NCI-H2171 treated with DMSO at 0.1 percent for 48 hours (cell line): ENCODE data around the gene GABRB3.

Source experiments
- DNase-seq: peaks from one replicate; lab custom pipeline; 2025; lab: John Stamatoyannopoulos, UW

GABRB3 gene

GRCh38 chr15:26628879-26629529, 143.9 kb downstream of the GABRB3 start:
- no peak for DNase-seq

GRCh38 chr15:26628071-26628470, 144.8 kb downstream of the GABRB3 start:
- no peak for DNase-seq

DNA sequence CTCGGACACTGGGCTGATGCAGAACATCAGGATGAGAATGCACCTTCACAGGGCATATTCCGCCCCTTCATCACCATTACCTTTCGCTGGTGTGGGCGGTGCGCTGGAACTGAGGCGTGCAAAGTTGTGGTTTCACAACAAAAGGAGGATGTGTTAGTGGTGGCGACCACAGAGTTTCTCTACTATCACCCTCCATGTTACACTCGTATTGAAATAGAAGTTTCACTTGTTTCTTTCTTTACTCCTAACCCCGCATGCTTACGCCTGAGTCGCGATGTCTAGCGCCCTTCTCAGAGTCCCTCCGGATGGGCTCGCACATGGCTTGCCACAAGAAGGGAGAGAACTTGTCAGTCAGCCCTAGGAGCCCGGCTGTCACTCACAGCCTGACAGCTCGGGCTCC, 148.7 kb downstream of the GABRB3 start:
- DNase-seq = no peak

DNA sequence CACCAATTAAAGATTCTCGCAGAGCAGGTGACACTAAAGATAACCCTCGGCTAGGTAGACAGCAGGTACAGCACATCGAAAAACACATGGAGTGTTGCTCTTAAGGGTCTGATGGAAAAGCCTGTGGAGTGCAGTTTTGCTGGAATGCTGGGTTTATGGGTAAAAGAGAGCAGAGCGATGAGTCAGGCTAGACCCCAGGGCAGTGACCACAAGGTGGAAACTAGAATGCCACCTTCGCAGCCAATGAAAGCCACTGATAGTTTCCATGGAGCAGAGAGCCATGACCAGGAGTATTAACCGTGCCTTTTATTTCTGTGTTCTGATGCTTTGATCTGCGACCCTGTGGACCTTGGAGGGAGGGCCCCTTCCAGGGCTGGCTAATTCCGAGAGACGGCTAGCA, 149.8 kb downstream of the GABRB3 start:
- DNase-seq = no peak

DNA sequence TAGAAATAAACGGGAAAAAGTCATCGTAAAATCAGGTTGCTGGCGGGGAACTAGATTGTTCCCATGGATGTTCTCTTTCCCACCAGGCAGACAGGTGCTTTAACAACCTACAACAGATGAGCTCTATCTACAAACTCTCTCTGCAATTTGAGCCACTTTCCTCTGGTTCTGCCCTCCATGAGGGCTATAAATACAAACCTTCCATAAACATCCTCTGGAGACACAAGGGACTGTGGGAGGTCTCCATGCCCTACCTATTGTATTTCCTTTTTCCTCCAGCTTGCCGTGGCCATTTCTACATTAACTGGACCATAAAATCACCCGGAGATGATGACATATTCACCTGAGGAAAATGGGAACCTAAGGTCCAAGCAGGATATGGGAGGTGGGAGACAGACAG, 151.1 kb downstream of the GABRB3 start:
- DNase-seq = no peak

GRCh38 chr15:26620528-26621458, 152.1 kb downstream of the GABRB3 start:
- DNase-seq = no peak

DNA sequence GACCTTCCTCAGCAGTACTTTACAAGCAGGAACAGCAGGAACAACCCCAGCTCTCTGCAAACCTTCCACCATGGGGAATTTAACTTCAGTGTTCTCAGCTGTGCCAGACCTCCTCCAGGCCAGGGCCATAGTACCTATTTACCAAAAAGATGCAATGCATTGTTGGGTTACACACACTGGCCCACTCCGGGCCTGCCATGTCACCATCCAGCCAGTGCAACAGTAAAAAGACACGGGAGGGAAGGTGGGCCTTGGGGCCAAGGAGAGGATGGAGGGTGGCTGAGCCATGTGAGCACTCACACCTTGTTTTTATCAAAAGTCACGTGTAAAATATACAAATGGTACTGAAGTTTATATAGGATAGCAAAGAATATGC, 157.0 kb downstream of the GABRB3 start:
- DNase-seq = no peak

DNA sequence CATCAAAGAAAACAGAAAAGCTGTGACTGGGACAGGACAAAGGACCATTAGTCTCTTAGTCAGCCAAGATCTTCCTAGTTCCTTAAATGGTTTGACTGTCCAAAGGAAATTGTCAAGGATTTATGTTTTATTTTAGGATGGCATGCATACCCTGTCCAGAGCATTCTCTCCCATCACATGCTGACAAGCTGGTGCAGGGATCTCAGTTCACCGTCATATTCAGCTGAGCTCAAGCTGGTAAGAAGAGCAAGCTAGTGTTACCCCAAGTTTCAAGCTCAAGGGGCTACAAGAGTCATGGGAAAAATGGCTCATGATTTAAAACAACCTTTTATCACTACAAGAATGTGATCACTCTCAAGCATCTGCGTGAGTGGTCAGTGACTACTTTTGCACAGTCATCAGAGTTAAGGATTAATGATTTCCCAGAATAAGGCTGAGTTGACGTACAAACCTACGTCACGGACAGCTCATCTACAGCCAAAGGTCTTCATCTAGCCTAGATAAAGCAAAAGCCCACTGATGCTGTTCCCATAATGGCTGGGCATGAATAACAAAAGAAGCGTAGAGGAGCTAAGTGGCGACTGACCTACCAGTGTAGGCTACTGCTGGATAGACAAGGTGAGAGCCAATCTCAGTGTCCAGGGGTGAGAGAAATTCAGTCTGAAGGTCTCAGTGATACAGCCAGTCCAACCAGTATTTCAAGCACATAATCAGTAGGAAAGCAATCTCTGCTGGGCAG, 157.5 kb downstream of the GABRB3 start:
- DNase-seq = no peak

DNA sequence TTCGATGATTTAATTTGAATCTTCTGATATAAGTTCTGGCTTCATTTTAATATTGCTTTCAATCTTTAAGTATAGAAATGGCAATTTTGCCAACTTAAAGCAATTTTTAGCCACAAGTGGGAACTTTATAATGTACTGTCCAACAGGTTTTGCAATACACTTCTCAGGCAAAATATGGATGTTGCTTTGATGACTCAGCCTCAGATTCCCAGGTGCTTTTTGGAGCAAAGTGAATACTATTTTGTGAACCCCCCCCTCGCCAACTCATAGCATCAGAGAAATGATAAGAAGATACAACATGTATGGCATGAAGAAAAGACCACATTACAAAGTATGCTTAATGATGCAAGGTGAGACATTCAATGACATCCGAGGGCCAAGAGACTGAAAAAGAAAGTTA, 158.1 kb downstream of the GABRB3 start:
- no peak for DNase-seq

- no peak for DNase-seq
Observed at GRCh38 chr15:26598704-26599103, 174.2 kb downstream of the GABRB3 start.

DNA sequence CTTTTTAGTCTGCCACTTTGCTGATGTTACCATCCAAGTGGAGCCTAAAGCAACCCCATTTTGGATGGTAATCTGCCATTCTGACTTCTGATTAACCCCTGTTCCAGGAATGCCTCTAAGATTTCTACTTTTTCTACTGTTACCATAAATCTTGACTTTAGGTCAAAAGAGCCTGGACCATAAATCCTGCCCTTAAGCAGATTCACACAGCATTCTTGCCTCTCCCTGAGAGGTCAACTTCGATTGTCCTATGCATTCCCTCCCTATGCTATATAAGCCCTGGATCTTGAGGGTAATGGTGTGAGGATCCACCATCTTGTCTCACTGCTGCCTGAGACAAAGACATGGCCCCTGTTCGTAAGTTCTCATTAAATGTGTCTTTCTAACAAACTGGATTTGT, 177.3 kb downstream of the GABRB3 start:
- no peak for DNase-seq

- DNase-seq = no peak
Observed at GRCh38 chr15:26590676-26591075, 182.2 kb downstream of the GABRB3 start.

DNA sequence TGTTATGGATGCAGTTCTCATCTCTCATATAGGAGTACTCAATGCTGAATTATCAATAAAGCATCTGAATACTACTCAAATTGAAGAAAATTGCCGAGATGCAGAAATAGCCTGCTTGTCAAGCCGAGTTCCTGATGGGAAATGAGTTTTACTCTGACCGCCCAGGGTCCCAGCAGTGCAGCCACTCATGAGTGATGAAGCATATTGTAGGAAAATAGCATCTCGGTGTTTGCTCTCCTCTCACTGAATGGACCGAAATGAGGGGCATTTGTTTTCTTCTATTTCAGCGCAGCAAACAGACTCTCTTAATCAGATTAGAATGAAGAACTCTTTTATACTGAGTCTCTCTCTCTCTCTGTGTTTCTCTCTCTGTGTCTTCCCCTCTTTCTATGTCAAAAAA, 190.0 kb downstream of the GABRB3 start:
- no peak for DNase-seq

- DNase-seq = no peak
Observed at GRCh38 chr15:26580943-26581342, 191.9 kb downstream of the GABRB3 start.

DNA sequence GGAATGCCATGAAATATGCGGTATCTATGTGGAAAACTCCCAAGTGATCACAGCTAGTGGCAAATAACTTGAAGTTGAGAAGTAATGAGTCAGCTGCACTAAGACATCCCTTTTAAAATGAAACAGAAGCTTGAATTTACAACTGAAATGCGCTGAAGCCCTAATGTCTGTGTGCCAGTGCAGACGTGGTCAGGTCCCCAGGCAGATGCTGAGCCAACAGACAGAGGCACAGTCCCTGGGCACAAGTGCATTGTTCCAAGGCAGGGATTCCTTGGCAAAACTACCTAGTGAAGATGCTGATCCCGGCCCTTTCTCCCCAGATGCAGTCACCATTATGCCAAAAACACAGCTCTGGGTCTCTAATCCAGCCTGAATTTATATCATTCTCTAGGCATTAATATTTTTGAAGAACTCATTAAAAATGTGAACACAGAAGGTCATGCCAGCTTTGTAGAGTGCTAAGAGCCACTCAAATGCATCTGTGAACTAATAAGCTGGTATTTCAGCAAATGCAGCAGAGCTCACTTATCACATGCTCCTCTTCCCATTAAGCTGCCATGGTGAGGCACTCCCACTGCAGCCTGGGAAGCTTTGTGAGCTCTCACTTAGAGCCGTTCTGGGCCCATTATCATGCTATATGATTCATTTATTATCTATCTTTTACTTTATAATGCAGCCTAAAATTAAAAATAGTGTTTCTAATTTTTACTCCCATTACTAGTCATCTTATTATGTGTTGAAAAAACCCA, 200.1 kb downstream of the GABRB3 start:
- DNase-seq = no peak

- no peak for DNase-seq
Observed at GRCh38 chr15:26571346-26571745, 201.5 kb downstream of the GABRB3 start.

- no peak for DNase-seq
Observed at GRCh38 chr15:26565542-26565941, 207.3 kb downstream of the GABRB3 start.

DNA sequence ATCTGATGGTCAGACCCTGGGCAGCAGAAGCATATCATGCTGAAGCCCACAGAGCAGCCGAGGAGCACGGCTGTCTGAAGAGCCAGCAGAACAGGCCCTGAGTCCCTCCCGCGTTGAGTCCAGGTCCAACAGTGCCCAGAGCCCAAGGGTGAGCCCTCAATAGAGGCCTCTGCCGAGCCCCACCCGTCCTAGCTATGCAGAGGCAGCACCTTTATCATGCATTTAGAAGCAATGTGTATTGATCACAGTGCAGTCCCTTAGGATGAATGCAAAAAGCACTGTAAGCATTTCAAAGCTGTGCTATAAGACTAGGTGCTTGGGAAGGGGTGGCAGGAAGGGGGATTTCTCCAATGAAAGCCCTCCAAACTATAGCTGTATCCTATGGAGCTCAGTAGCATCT, 208.5 kb downstream of the GABRB3 start:
- no peak for DNase-seq

GRCh38 chr15:26562336-26562735, 210.5 kb downstream of the GABRB3 start:
- no peak for DNase-seq

GRCh38 chr15:26561896-26562295, 211.0 kb downstream of the GABRB3 start:
- DNase-seq = no peak

DNA sequence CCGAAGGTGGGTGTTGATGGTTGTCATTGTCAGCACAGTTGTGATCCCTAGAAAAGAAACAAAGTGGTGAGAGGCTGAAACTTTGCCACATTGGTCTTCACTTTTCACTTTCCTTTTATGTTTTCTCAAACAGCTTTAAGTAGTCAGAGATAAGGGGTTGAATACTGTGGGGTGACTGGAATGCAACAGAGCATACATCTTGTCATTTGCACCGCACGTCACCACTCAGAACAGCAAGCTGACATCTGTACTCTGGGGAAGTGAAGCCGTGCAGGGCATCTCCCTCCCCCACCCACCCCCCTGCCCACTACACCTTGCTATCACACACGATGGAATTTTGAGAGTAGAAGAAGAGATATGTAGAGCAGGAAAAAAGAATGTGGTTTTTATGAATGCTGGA, 211.7 kb downstream of the GABRB3 start:
- no peak for DNase-seq

DNA sequence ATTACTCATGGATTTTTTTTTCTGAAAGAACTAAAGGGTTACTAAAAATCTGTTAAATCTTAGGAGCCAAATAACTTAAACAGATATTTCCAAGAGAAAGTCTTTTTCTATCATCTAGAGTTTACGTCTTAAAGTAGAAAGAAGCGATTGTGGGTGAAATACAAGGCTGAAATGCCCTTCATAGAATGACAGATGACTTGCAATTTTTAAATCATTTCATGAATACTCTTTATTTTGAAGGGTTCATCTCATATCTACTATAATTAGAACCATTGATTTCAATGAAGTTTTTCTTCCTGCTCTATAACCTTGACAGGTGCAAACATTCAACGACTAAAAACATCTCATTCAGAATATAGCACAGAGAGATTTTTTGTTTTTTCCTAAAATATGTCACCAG, 217.0 kb downstream of the GABRB3 start:
- no peak for DNase-seq
